Stimulated activated CD8-positive, alpha-beta memory T cell treated with anti-CD3 and anti-CD28 coated beads, Interleukin-15, amount 100 ng/mL, for 48 hours (primary cell): ENCODE data around the gene CBARP.
"Not testable (repeated sequence)": the region's sequence is repeated elsewhere in the genome, so short reads cannot be mapped to it uniquely, and the experiment has no call there.

Experiments used
- DNase-seq, 2 donors: peaks; one replicate each; pipeline ENCODE4 v3.0.0-alpha.2; 2020; ENCODE audit warnings: low read depth in 2 of 2

The CBARP gene

GRCh38 chr19:1211494-1212234 lies 26.1 kb downstream of the CBARP start:
- DNase-seq = no peak

- DNase-seq = no peak
Measured at GRCh38 chr19:1210227-1210538, 27.6 kb downstream of the CBARP start.

GRCh38 chr19:1208830-1209229 lies 29.0 kb downstream of the CBARP start:
- DNase-seq = not testable (repeated sequence)

- DNase-seq = no peak
Measured at GRCh38 chr19:1206864-1207450, 30.8 kb downstream of the CBARP start.

GRCh38 chr19:1206150-1206863 lies 31.5 kb downstream of the CBARP start:
- DNase-seq = no peak

- DNase-seq = peak; percentile 99 to 100
Measured at GRCh38 chr19:1205114-1206099, 32.4 kb downstream of the CBARP start, which contains the start of gene STK11. Gene STK11, plus strand, starts transcription at chr19:1205778. Its CDS starts 1,136 bp downstream, at chr19:1206914.

- DNase-seq = not testable (repeated sequence)
Measured at GRCh38 chr19:1200614-1201013, 37.2 kb downstream of the CBARP start.

- no peak for DNase-seq
Measured at GRCh38 chr19:1199531-1199930, 38.3 kb downstream of the CBARP start.

- DNase-seq = peak in 1 of 2 donors; percentile 55
Measured at GRCh38 chr19:1189419-1189818, 48.4 kb downstream of the CBARP start.

GRCh38 chr19:1183543-1184172 lies 54.1 kb downstream of the CBARP start:
- DNase-seq = no peak

- DNase-seq = no peak
Measured at GRCh38 chr19:1182727-1183126, 55.1 kb downstream of the CBARP start.

- no peak for DNase-seq
Measured at GRCh38 chr19:1182068-1182467, 55.7 kb downstream of the CBARP start.

- DNase-seq = no peak
Measured at GRCh38 chr19:1181606-1182005, 56.2 kb downstream of the CBARP start.
